Stimulated activated naive CD8-positive, alpha-beta T cell treated with anti-CD3 and anti-CD28 coated beads, Interleukin-15, Interleukin-2, amounts not matched to agents 100 ng/mL and 50 ng/mL, for 24 hours (primary cell): ENCODE data around the gene SEC14L2.

ENCODE experiments used
- H3K27ac Mint-ChIP-seq: one replicate; pipeline ENCODE4 v1.8.0; 2021; ENCODE audit warnings: mild to moderate bottlenecking, mixed read lengths
- H3K27me3 Mint-ChIP-seq: one replicate; pipeline ENCODE4 v1.8.0; 2021; ENCODE audit warnings: mixed read lengths
- H3K36me3 Mint-ChIP-seq: one replicate; pipeline ENCODE4 v1.8.0; 2021; ENCODE audit warnings: low read depth, mixed read lengths
- H3K4me1 Mint-ChIP-seq: one replicate; pipeline ENCODE4 v1.8.0; 2021; ENCODE audit warnings: low read depth, mixed read lengths
- H3K4me3 Mint-ChIP-seq: one replicate; pipeline ENCODE4 v1.8.0; 2021; ENCODE audit warnings: mild to moderate bottlenecking, mixed read lengths
- H3K9me3 Mint-ChIP-seq: one replicate; pipeline ENCODE4 v1.8.0; 2021; ENCODE audit warnings: mixed read lengths

The SEC14L2 gene

GRCh38 chr22:30425616-30426387 is 29.0 kb downstream of the SEC14L2 start, which contains the start of gene MTFP1:
Gene MTFP1 (plus strand): TSS chr22:30425768. CDS start chr22:30425880, 112 bp downstream.
- Mint-ChIP-seq H3K27me3 (no peaks in the 10 kb centered on the region), H3K4me1 (peaks cover 61% of the 10 kb centered on the region), H3K27ac (peak within 1 kb of the TSS; percentile 99), H3K9me3 (no peaks in the 10 kb centered on the region), H3K36me3 (peaks cover 35% of the 10 kb centered on the region), H3K4me3 (peak within 1 kb of the TSS; percentile 98)

DNA sequence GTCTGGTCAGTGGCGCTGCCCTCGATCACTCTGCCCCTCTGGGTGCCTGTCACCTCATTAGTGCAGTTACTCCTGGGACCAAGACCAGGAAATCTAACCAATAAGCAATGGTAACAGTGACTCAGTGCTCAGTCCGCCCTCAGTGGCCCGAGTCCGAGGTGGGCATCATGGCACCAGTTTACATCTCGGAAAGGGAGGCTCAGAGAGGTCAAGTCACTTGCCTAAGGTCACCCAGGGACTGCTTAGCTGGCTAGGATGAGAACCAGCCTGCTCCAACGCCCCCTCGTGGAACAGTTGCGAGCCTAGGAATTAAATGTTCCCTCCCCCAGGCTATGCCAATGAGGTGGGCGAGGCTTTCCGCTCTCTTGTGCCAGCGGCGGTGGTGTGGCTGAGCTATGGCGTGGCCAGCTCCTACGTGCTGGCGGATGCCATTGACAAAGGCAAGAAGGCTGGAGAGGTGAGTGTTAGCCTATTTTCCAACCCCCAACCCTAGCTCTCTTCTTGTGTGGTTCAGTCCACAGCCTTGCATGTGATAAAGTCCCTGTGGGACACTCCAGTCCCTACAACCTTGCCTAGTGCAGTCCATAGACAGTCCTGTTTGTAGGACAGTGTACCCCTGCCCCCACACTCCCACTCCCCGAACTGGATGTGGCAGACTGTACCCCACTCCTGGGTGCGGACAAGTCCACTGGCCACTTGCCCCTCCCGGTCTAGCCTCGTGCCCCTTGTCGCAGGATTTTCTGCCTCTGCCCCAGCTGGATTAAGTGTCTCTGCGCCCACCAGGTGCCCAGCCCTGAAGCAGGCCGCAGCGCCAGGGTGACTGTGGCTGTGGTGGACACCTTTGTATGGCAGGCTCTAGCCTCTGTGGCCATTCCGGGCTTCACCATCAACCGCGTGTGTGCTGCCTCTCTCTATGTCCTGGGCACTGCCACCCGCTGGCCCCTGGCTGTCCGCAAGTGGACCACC is 29.9 kb downstream of the SEC14L2 start:
- Mint-ChIP-seq H3K36me3 (peaks cover 30% of the 10 kb centered on the region), H3K27ac (peak overlapping the region; percentile 99), H3K4me3 (peak overlapping the region; percentile 98), H3K9me3 (no peaks in the 10 kb centered on the region), H3K27me3 (no peaks in the 10 kb centered on the region), H3K4me1 (peaks cover 52% of the 10 kb centered on the region)

- peak overlapping the region; percentile 21 for H3K27ac Mint-ChIP-seq
- peaks cover 18% of the 10 kb centered on the region for H3K36me3 Mint-ChIP-seq
- no peaks in the 10 kb centered on the region for H3K9me3 Mint-ChIP-seq
- H3K27me3 Mint-ChIP-seq: no peaks in the 10 kb centered on the region
- peaks cover 41% of the 10 kb centered on the region for H3K4me1 Mint-ChIP-seq
- H3K4me3 Mint-ChIP-seq: no peak overlapping the region
These were observed 31.1 kb downstream of the SEC14L2 start for GRCh38 chr22:30427871-30428270.

DNA sequence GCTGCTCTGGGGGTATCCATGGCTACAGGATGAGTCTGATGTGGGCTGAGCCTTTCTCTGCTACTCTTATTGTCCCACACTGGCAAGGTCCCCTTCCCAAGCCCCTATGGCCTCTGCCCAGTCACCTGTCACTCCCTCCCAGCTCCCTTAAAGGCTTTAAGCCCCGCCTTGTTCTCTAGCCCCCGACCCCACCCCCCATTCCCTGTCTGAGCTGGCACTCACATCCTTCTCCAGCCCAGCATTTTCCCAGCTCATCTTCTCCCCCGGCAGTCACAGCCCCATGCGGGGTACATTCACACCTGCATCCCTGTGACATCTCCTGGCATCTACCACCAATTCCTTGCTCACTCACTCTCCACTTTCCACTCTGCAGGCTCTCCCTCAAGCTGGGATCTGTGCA is 33.1 kb downstream of the SEC14L2 start:
- Mint-ChIP-seq H3K27ac (no peak overlapping the region), H3K4me3 (no peak overlapping the region), H3K36me3 (peaks cover 23% of the 10 kb centered on the region), H3K27me3 (no peaks in the 10 kb centered on the region), H3K4me1 (peaks cover 49% of the 10 kb centered on the region), H3K9me3 (peaks cover 4% of the 10 kb centered on the region)

GRCh38 chr22:30430933-30431332 is 34.1 kb downstream of the SEC14L2 start:
- peaks cover 30% of the 10 kb centered on the region for H3K36me3 Mint-ChIP-seq
- peaks cover 51% of the 10 kb centered on the region for H3K4me1 Mint-ChIP-seq

DNA sequence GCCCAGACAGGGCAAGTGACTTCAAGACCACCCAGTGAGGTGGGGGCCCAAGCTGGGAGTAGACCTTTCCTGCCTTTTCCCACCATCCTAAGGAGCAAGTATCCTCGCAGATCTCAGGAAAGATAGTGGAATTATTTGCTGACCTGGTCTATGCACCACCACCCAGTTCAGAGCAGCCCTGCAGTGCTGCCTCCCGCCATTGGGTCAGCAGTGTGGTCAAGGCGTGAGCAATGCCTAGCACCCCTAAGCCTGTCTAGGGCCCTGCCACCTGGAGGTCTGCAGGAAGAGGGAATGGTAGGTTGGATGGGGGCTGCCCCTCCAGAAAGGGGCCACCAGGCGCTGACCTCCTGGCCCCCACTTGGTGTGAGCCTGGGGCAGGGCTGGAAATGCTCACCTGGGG is 35.3 kb downstream of the SEC14L2 start:
- H3K9me3 Mint-ChIP-seq: peaks cover 16% of the 10 kb centered on the region
- H3K36me3 Mint-ChIP-seq: peaks cover 26% of the 10 kb centered on the region
- no peak overlapping the region for H3K27ac Mint-ChIP-seq
- H3K4me3 Mint-ChIP-seq: no peak overlapping the region
- peaks cover 42% of the 10 kb centered on the region for H3K4me1 Mint-ChIP-seq
- H3K27me3 Mint-ChIP-seq: no peaks in the 10 kb centered on the region

More at GRCh38 chr22:30430933-30431332, 34.1 kb downstream of the SEC14L2 start:
- no peaks in the 10 kb centered on the region for H3K27me3 Mint-ChIP-seq
- no peak overlapping the region for H3K4me3 Mint-ChIP-seq
- no peak overlapping the region for H3K27ac Mint-ChIP-seq
- peaks cover 12% of the 10 kb centered on the region for H3K9me3 Mint-ChIP-seq

DNA sequence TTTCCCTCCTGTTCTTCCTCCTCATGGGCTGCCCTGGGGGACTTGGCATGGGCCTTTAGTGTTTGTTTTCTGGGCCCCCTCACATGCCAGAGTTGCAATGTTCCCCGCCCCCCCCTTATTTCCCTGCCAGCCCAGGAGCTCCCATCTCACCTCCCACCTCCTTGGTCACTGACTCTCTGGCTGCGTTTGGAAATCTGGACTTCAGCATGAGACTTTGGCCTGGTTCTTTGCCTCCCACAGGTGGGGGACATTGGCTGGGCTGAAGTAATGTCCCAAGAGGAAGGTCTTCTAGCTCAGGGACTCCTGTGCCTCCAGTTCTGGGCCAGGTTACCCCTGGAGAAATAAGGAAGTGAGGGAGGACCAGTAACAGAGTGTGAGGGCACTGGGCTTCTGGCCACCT is 35.7 kb downstream of the SEC14L2 start:
- peaks cover 17% of the 10 kb centered on the region for H3K9me3 Mint-ChIP-seq
- H3K4me3 Mint-ChIP-seq: no peak overlapping the region
- H3K36me3 Mint-ChIP-seq: peaks cover 23% of the 10 kb centered on the region
- H3K4me1 Mint-ChIP-seq: peaks cover 38% of the 10 kb centered on the region
- no peaks in the 10 kb centered on the region for H3K27me3 Mint-ChIP-seq
- no peak overlapping the region for H3K27ac Mint-ChIP-seq

GRCh38 chr22:30433227-30433626 is 36.4 kb downstream of the SEC14L2 start:
- H3K36me3 Mint-ChIP-seq: peaks cover 17% of the 10 kb centered on the region
- peaks cover 17% of the 10 kb centered on the region for H3K9me3 Mint-ChIP-seq
- no peaks in the 10 kb centered on the region for H3K27me3 Mint-ChIP-seq
- peaks cover 33% of the 10 kb centered on the region for H3K4me1 Mint-ChIP-seq
- peak overlapping the region; percentile 79 for H3K27ac Mint-ChIP-seq
- H3K4me3 Mint-ChIP-seq: peak overlapping the region; percentile 32

DNA sequence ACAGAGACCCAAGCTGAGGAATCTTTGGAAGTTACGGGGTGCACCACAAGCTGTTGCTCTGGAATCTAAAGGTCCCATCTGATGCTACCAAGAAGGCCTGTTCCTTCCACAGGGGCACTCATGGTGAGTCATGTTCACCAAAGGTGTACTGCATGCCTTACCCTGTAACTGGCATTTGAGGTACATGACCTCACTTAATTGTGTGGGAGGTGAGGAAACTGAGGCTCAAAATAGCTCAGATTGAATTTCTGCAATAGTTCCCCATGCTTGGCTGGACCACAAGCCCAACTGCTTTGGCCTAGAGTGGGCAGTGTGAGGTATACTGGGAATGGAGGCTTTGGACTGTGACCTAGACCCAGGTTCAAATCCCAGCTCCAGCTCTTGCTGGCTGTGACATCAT is 37.0 kb downstream of the SEC14L2 start:
- H3K27ac Mint-ChIP-seq: peak overlapping the region; percentile 79
- peaks cover 17% of the 10 kb centered on the region for H3K36me3 Mint-ChIP-seq
- H3K27me3 Mint-ChIP-seq: peaks cover 5% of the 10 kb centered on the region
- peak overlapping the region; percentile 32 for H3K4me3 Mint-ChIP-seq
- peaks cover 17% of the 10 kb centered on the region for H3K9me3 Mint-ChIP-seq
- peaks cover 33% of the 10 kb centered on the region for H3K4me1 Mint-ChIP-seq

DNA sequence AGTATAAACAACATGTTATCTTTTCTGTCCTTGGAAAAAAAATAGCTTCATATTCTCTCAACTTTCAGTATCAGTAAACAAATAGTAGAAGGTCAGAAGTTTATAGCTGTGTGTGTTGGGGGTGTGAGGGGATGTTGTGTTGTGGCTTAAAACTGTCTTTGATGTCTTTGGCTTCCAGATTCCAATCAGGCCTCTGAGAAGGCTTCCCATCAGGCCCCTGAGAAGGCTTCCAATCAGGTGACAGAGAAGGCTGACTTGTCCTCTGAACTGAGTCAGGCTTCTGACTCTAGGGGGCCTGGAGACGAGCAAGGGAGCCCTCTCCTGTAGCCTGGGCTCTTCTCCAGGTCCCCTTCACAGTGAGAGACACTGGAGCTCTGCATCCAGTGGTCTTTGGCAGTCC is 38.0 kb downstream of the SEC14L2 start:
- peaks cover 5% of the 10 kb centered on the region for H3K27me3 Mint-ChIP-seq
- peaks cover 17% of the 10 kb centered on the region for H3K36me3 Mint-ChIP-seq
- peaks cover 33% of the 10 kb centered on the region for H3K4me1 Mint-ChIP-seq
- H3K9me3 Mint-ChIP-seq: peaks cover 17% of the 10 kb centered on the region
- peak overlapping the region; percentile 97 for H3K27ac Mint-ChIP-seq
- peak overlapping the region; percentile 91 for H3K4me3 Mint-ChIP-seq

GRCh38 chr22:30435674-30436126 is 38.9 kb downstream of the SEC14L2 start:
- peaks cover 17% of the 10 kb centered on the region for H3K36me3 Mint-ChIP-seq
- H3K27ac Mint-ChIP-seq: peak overlapping the region; percentile 97
- peaks cover 9% of the 10 kb centered on the region for H3K27me3 Mint-ChIP-seq
- peaks cover 33% of the 10 kb centered on the region for H3K4me1 Mint-ChIP-seq
- H3K4me3 Mint-ChIP-seq: peak overlapping the region; percentile 91
- peaks cover 17% of the 10 kb centered on the region for H3K9me3 Mint-ChIP-seq

- peaks cover 36% of the 10 kb centered on the region for H3K4me1 Mint-ChIP-seq
- peaks cover 17% of the 10 kb centered on the region for H3K9me3 Mint-ChIP-seq
- H3K4me3 Mint-ChIP-seq: peak overlapping the region; percentile 91
- H3K27ac Mint-ChIP-seq: peak overlapping the region; percentile 97
- H3K27me3 Mint-ChIP-seq: peaks cover 13% of the 10 kb centered on the region
- peaks cover 17% of the 10 kb centered on the region for H3K36me3 Mint-ChIP-seq
These were observed 39.4 kb downstream of the SEC14L2 start for GRCh38 chr22:30436196-30436595.

DNA sequence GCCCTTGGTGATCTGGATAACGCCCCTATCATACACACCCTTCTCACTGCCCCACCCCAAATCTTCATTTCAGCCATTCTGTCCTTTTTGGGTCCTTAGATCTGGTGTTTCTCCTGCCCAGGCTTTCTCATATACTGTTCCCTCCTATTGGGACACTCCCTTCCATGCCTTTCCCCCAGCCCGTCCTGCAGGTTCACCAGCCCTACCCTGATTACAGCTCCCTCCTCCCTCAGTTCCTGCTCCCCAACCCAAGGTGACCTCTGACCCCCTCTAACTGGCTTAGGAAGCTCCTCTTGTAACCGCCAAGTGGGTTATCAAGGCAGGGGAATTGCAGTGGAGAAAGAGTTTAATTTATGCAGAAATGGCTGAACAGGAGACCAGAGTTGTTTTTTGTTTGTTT is 41.7 kb downstream of the SEC14L2 start:
- Mint-ChIP-seq H3K27me3 (peaks cover 26% of the 10 kb centered on the region), H3K9me3 (peaks cover 17% of the 10 kb centered on the region), H3K4me3 (no peak overlapping the region)

DNA sequence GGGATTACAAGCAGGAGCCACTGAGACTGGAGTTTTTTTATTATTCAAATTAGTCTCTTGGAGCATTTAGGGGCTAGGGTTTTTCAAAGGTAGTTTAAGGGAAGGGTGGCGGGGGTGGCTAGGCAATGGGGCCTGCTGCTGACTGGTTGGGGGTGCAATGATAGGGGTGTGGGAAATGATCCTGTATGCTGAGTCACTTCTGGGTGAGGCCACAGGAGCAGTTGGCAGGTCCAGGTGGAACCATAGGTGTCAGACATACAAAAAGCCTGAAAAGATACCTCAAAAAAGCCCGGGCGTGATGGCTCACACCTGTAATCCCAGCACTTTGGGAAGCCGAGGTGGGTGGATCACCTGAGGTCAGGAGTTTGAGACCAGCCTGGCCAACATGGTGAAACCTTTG is 42.4 kb downstream of the SEC14L2 start:
- H3K4me1 Mint-ChIP-seq: peaks cover 38% of the 10 kb centered on the region

More for the DNA sequence above, 41.7 kb downstream of the SEC14L2 start:
- H3K36me3 Mint-ChIP-seq: peaks cover 21% of the 10 kb centered on the region
- H3K4me1 Mint-ChIP-seq: peaks cover 45% of the 10 kb centered on the region
- H3K27ac Mint-ChIP-seq: no peak overlapping the region

DNA sequence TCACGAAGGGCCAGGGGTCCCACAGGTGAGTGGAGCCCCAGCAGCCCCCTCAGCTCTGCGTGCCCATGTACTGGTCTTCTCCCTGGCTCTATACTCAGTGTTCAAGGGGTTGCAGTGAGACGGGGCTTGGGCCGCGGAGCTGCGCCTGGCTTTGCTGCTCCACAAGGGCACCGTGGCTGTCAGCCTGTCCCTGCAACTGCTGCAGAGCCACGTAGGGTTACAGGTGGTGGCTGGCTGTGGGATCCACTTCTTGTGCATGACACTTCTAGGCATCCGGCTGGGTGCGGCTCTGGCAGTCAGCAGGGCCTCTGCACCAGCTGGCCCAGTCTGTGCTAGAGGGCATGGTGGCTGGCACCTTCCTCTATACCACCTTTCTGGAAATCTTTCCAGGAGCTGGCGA is 43.0 kb downstream of the SEC14L2 start:
- no peak overlapping the region for H3K27ac Mint-ChIP-seq
- H3K27me3 Mint-ChIP-seq: peaks cover 26% of the 10 kb centered on the region

More for the DNA sequence above, 42.4 kb downstream of the SEC14L2 start:
- peaks cover 17% of the 10 kb centered on the region for H3K9me3 Mint-ChIP-seq
- peaks cover 21% of the 10 kb centered on the region for H3K36me3 Mint-ChIP-seq
- H3K27me3 Mint-ChIP-seq: peaks cover 26% of the 10 kb centered on the region
- H3K4me3 Mint-ChIP-seq: no peak overlapping the region
- no peak overlapping the region for H3K27ac Mint-ChIP-seq

More for the DNA sequence above, 43.0 kb downstream of the SEC14L2 start:
- H3K9me3 Mint-ChIP-seq: peaks cover 13% of the 10 kb centered on the region
- H3K4me3 Mint-ChIP-seq: no peak overlapping the region
- H3K36me3 Mint-ChIP-seq: peaks cover 18% of the 10 kb centered on the region
- peaks cover 32% of the 10 kb centered on the region for H3K4me1 Mint-ChIP-seq
